ENCODE data around the gene TXLNA. TPM values are rescaled to one million over a fixed set of nuclear protein-coding genes. Genes with fewer than 3 reads are reported as not detected.

TXLNA gene
- total and polyA plus RNA-seq, 8 donors, result 13.6 to 29.3 (median 17.3) TPM

- 87 to 88% methylated on average over 4 of the region's 4 CpGs for WGBS, 2 donors
- TF ChIP-seq CTCF (IDR thresholded peaks at IDR 0.05), result no peak
- FAIRE-seq (no peak), DNase-seq (no peak), ATAC-seq (no peak)
- intact Hi-C loops (cut with DNase I), result no loop called here
- Histone ChIP-seq H3K27ac (no peak overlapping the region), H3K4me3 (peak overlapping the region; percentile 49 to 88 (median 79)), H3K9me3 (no peaks in the 10 kb centered on the region), H3K4me1 (peaks cover 7 to 20% (median 15%) of the 10 kb centered on the region in 3 donors), H3K27me3 (no peaks in the 10 kb centered on the region), H3K36me3 (peaks cover 0 to 14% (median 0%) of the 10 kb centered on the region in 3 donors)
Observed at GRCh38 chr1:32220746-32221580, 41.5 kb downstream of the TXLNA start.

DNA sequence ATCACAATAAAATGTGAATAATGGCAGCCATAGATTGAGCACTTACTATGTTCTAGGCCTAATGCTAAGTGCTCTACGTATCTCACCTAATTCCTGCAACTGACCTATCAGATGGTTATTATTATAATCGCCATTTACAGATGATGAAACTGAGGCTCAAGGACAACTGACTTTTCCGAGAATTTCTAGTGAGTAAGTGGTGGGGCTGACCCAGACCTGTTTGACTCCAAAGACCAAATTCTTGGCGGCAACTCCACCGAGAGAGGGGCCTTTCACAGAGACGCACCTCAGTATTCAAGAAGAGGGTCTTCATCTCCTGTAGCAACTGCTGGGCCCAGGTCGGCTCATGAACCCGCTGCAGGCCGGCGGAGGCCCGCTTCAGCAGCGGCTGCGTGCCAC is 42.1 kb downstream of the TXLNA start:
- Histone ChIP-seq H3K36me3 (peaks cover 0 to 15% (median 4%) of the 10 kb centered on the region in 3 donors), H3K4me3 (peak overlapping the region; percentile 49 to 88 (median 79)), H3K27ac (peak overlapping the region; percentile 57 to 83 (median 74)), H3K27me3 (no peaks in the 10 kb centered on the region), H3K4me1 (peaks cover 7 to 20% (median 15%) of the 10 kb centered on the region in 3 donors), H3K9me3 (no peaks in the 10 kb centered on the region)
- ATAC-seq, result no peak
- TF ChIP-seq CTCF (IDR thresholded peaks at IDR 0.05), result no peak
- DNase-seq, result no peak
- WGBS, 2 donors, result 2 to 3% methylated on average over 13 of the region's 13 CpGs
- FAIRE-seq, result no peak
- intact Hi-C loops (cut with DNase I), result no loop called here

DNA sequence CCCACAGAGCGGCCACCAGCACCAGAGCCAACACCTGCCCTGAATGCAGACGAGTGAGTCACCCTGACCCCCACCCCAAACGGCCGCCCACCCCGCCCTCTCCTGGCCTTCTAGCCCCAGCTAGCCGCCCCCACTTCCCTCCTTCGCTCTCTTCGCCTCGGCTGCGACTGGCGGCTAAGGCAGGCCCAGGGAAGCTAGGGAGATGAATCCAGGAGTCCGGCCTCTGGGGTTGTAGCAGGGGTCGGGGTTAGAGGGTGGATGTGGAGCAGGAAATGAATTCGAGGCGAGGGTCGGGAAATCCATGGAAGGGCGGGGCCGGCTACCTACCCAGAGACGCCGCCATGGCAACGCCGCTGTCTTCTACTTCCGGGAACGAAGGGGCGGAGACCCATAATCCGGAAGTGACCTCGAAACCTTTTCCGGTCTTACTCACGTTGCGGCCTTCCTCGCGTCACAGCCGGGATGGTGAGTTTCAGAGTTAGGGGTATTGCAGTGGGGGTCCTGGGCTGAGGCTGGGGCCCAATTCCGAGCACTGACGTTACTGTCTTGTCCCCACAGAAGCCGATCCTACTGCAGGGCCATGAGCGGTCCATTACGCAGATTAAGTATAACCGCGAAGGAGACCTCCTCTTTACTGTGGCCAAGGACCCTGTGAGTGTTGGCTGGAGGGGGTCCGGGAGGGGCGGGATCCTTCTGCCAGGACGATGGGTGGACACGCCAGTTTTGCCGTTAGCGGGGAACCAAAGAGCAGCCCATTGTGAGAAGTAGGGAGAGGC is 42.7 kb downstream of the TXLNA start, which contains the start of the genes EIF3I and TMEM234:
TSS of gene EIF3I (plus strand) at position 428 of the 776 bp plus-strand sequence. CDS start at position 463, 35 bp downstream.
TSS of gene TMEM234 (minus strand) at position 374 of the 776 bp plus-strand sequence. CDS start at position 343, 31 bp downstream.
- Histone ChIP-seq H3K9me3 (no peaks in the 10 kb centered on the region), H3K27ac (peak within 1 kb of the TSS; percentile 57 to 83 (median 74)), H3K27me3 (no peaks in the 10 kb centered on the region), H3K4me1 (peaks cover 7 to 20% (median 15%) of the 10 kb centered on the region in 3 donors), H3K4me3 (peak within 1 kb of the TSS; percentile 49 to 88 (median 79)), H3K36me3 (peaks cover 0 to 14% (median 4%) of the 10 kb centered on the region in 3 donors)
- peak; percentile 87 to 94 (median 90) for DNase-seq
- ATAC-seq, result peak; percentile 97 to 99 (median 99)
- WGBS, 2 donors, result 0 to 1% methylated on average over 42 to 46 of the region's 46 CpGs
- intact Hi-C loops (cut with DNase I), result no loop called here
- FAIRE-seq, result no peak
- TF ChIP-seq CTCF (IDR thresholded peaks at IDR 0.05), result no peak

DNA sequence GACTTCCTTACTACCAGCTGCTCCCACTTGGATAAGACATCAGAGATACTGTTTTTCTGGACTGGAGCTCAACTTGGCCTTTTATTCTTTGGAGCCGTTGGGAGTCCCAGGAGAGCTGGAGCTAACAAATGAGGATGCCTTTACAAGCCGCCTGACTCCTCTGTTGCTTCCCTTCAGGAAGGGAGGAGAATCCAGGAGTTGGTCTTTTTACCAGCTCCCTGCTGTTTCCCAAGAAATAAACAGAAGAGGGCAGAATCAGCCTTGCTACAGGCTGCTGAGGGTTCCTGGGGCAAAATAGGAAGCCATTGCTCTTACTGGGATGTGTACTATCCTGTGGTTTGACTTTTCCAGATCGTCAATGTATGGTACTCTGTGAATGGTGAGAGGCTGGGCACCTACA is 44.2 kb downstream of the TXLNA start:
- ATAC-seq, result no peak
- 69 to 78% methylated on average over 3 of the region's 3 CpGs for WGBS, 2 donors
- H3K36me3 ChIP-seq, result peaks cover 0 to 27% (median 9%) of the 10 kb centered on the region in 3 donors
- intact Hi-C loops (cut with DNase I), result no loop called here
- no peak for FAIRE-seq
- H3K27me3 ChIP-seq, result no peaks in the 10 kb centered on the region
- H3K27ac ChIP-seq, result no peak overlapping the region
- peaks cover 7 to 20% (median 15%) of the 10 kb centered on the region in 3 donors for H3K4me1 ChIP-seq
- DNase-seq, result no peak
- no peak for TF ChIP-seq CTCF (IDR thresholded peaks at IDR 0.05)
- peak overlapping the region in 2 of 4 donors; percentile 49 to 75 for H3K4me3 ChIP-seq
- no peaks in the 10 kb centered on the region for H3K9me3 ChIP-seq

All from pancreas (tissue), 10 donors.